ENCODE measurements around the gene KIFC3. TPM values are rescaled to one million over a fixed set of nuclear protein-coding genes. Genes with fewer than 3 reads are reported as not detected.

KIFC3 gene
- total RNA-seq, 2 experiments from 2014 or later = not detected

DNA sequence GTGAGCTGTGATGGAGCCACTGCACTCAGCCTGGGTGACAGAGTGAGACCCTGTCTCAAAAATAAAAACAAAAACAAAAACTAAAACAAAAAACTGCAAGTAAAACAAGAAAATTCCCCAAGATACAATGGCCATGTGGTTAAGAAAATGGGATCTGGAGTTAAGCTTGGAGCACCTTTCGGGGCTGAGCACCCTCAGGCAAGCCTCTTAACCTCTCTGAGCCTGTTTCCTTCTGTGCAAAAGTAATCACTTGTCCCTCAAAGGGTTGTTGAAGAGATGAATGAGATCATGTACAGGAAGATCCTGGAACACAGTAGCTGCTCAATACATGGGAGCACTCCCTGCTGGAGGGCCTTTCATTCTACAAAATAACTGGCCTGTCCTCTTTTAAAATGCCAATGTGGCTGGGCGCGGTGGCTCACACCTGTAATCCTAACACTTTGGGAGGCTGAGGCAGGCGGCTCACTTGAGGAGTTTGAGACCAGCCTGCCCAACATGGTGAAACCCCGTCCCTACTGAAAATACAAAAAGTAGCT is 19.8 kb upstream of the KIFC3 start:
- Mint-ChIP-seq H3K4me1 (ENCODE audit: low read depth) (no peaks in the 10 kb centered on the region), H3K36me3 (ENCODE audit: low read depth) (no peaks in the 10 kb centered on the region), H3K9me3 (no peaks in the 10 kb centered on the region), H3K27me3 (no peaks in the 10 kb centered on the region), H3K27ac (no peak overlapping the region), H3K4me3 (no peak overlapping the region)
- intact Hi-C loops (cut with DNase I, micrococcal nuclease) = no loop called here
- Histone ChIP-seq H3K4me1 (ENCODE audit: insufficient read depth, low read length) (no peaks in the 10 kb centered on the region), H3K27me3 (ENCODE audit: control insufficient read depth in 1 of 2, insufficient read depth in 2 of 2, low read length in 2 of 2) (no peaks in the 10 kb centered on the region), H3K9me3 (ENCODE audit: control insufficient read depth in 1 of 2, insufficient read depth in 1 of 2, low read length in 2 of 2) (no peaks in the 10 kb centered on the region), H3K36me3 (ENCODE audit: insufficient read depth, low read length) (no peaks in the 10 kb centered on the region), H3K27ac (ENCODE audit: low read depth in 1 of 2, low read length in 2 of 2) (no peak overlapping the region), H3K4me3 (ENCODE audit: low read length) (no peak overlapping the region)
- POLR2A ChIA-PET = no interaction called here
- CTCF ChIA-PET = no interaction called here
- no peak for TF ChIP-seq CTCF (IDR thresholded peaks at IDR 0.05)
- no peak for ATAC-seq (ENCODE audit: poor library complexity)
- no peak for DNase-seq

- no peaks in the 10 kb centered on the region for H3K27me3 ChIP-seq (ENCODE audit: control insufficient read depth in 1 of 2, insufficient read depth in 2 of 2, low read length in 2 of 2)
- no peaks in the 10 kb centered on the region for H3K9me3 Mint-ChIP-seq
- intact Hi-C loops (cut with DNase I, micrococcal nuclease) = no loop called here
- no peaks in the 10 kb centered on the region for H3K4me1 Mint-ChIP-seq (ENCODE audit: low read depth)
- H3K27ac Mint-ChIP-seq = no peak overlapping the region
- ATAC-seq (ENCODE audit: poor library complexity) (no peak), DNase-seq (no peak)
- H3K36me3 ChIP-seq (ENCODE audit: insufficient read depth, low read length) = no peaks in the 10 kb centered on the region
- TF ChIP-seq CTCF (IDR thresholded peaks at IDR 0.05) = no peak
- H3K9me3 ChIP-seq (ENCODE audit: control insufficient read depth in 1 of 2, insufficient read depth in 1 of 2, low read length in 2 of 2) = no peaks in the 10 kb centered on the region
- no peak overlapping the region for H3K4me3 ChIP-seq (ENCODE audit: low read length)
- H3K27ac ChIP-seq (ENCODE audit: low read depth in 1 of 2, low read length in 2 of 2) = no peak overlapping the region
- CTCF ChIA-PET = no interaction called here
- H3K36me3 Mint-ChIP-seq (ENCODE audit: low read depth) = no peaks in the 10 kb centered on the region
- peaks cover 5% of the 10 kb centered on the region for H3K4me1 ChIP-seq (ENCODE audit: insufficient read depth, low read length)
- POLR2A ChIA-PET = no interaction called here
- H3K4me3 Mint-ChIP-seq = no peak overlapping the region
- no peaks in the 10 kb centered on the region for H3K27me3 Mint-ChIP-seq
Observed at GRCh38 chr16:57821149-57821971, 19.1 kb upstream of the KIFC3 start.

- Mint-ChIP-seq H3K9me3 (no peaks in the 10 kb centered on the region), H3K36me3 (ENCODE audit: low read depth) (no peaks in the 10 kb centered on the region), H3K27ac (no peak overlapping the region), H3K27me3 (no peaks in the 10 kb centered on the region), H3K4me1 (ENCODE audit: low read depth) (no peaks in the 10 kb centered on the region), H3K4me3 (no peak overlapping the region)
- peaks cover 20% of the 10 kb centered on the region for H3K4me1 ChIP-seq (ENCODE audit: insufficient read depth, low read length)
- no peak for TF ChIP-seq CTCF (IDR thresholded peaks at IDR 0.05)
- no peak overlapping the region for H3K27ac ChIP-seq (ENCODE audit: low read depth in 1 of 2, low read length in 2 of 2)
- intact Hi-C loops (cut with DNase I, micrococcal nuclease) = no loop called here
- H3K27me3 ChIP-seq (ENCODE audit: control insufficient read depth in 1 of 2, insufficient read depth in 2 of 2, low read length in 2 of 2) = no peaks in the 10 kb centered on the region
- H3K4me3 ChIP-seq (ENCODE audit: low read length) = no peak overlapping the region
- H3K9me3 ChIP-seq (ENCODE audit: control insufficient read depth in 1 of 2, insufficient read depth in 1 of 2, low read length in 2 of 2) = no peaks in the 10 kb centered on the region
- ChIA-PET CTCF (interaction anchor here (1.2 kb wide), 1 partner anchor 8 kb away, joined by 3 read pairs; no protein-coding TSS in a partner anchor), POLR2A (no interaction called here)
- DNase-seq (no peak), ATAC-seq (ENCODE audit: poor library complexity) (no peak)
- no peaks in the 10 kb centered on the region for H3K36me3 ChIP-seq (ENCODE audit: insufficient read depth, low read length)
Observed at GRCh38 chr16:57818377-57819064, 16.2 kb upstream of the KIFC3 start.

Data from CD4-positive, alpha-beta T cell (primary cell).